HG03097 (cell line): ENCODE measurements around the gene PRMT7.
A peak's percentile ranks its signal among the peaks of the same experiment; 100 is the strongest.

Experiments
- ATAC-seq: cut with Tn5 transposase; IDR thresholded peaks from one replicate; pipeline ENCODE4 v1.9.1; 2021; ENCODE audit not compliant: unreplicated experiment, low FRiP score

PRMT7 gene

GRCh38 chr16:68345958-68346635 is 35.3 kb downstream of the PRMT7 start:
- no peak for ATAC-seq

GRCh38 chr16:68346892-68347480 is 36.2 kb downstream of the PRMT7 start:
- no peak for ATAC-seq

- ATAC-seq: no peak
Measured at GRCh38 chr16:68347605-68348004, 36.8 kb downstream of the PRMT7 start.

DNA sequence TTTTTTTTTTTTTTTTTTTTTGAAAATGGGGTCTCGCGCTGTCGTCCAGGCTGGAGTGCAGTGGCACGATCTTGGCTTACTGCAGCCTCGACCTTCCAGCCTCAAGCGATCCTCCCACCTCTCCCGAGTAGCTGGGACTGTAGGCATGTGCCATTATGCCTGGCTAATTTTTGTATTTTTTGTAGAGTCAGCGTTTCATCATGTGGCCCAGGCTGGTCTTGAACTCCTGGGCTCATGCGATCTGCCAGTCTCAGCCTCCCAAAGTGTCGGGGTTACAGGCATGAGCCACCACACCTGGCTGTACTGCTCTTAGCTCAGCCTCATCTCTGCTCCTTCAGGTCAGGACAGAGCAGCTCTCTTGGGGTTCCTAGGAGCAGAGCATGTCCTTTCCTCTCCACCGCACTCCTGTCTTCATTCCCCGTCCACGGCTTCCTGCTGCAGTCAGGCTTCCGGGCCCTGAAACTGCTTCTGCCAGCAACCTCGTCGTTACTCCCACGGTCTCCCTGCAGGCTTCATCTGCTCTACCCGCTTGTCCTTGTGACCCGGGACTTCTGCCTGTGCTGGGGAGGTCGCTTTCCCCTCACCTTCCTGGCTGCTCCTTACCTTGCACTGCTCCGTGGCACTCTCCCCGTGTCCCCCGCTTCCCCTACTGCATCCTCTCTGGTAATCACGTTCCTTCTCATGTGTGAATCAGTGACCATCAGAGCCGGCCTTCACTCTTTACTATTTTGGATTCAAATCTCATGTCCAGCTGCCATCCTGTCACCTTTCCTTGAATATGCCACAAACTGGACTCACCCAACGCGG is 38.0 kb downstream of the PRMT7 start:
- no peak for ATAC-seq

DNA sequence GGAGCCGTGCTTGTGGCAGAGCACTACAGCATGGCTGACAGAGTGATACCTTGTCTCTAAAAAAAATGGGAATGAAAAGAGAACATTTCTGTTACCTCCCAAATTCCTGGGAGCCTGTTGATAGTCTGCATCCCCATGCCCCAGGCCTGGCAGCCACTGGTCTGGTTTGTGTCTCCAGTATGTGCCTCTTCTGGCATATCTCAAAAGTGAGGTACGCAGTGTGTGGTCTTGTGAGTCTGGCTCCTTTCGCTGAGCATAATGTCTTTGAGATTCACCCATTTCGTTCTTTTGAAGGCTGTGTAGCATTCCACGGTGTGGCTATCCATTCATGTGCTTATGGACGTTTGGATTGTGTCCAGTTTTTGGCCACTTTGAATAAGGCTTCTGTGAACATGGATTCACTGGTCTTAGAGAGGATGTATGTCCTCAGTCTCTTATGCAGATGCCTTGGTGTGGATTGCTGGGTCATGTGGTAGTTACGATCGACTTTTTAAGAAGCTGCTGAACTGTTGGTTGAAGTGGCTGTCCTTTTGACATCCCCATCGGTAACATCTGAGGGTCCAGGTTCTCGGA is 39.1 kb downstream of the PRMT7 start:
- ATAC-seq: no peak

DNA sequence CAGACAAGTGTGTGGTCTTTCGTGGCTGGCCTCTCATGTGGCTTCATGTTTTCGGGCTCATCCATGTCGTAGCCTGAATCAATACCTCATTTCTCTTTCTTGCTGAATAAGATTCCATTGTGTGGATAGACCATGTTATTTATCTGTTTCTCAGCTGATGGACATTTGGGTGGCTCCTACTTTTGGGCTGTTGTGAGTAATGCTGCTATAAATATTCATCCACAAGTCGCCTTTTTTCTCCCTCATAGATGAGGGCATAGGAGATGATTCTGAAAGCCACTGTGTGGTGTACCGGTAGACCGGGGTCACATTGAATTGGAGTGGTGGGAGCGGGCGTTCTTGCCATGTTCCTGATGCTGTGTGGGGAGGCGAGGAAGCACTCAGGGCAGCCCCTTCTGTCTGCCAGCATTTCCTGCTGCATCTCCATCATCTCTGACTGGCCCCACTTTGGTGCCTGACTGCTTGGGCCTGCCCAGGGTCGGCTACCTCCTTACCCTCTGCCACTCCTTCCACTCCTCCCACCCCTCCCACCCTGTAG is 40.1 kb downstream of the PRMT7 start:
- ATAC-seq: no peak

- no peak for ATAC-seq
Measured at GRCh38 chr16:68351463-68351862, 40.6 kb downstream of the PRMT7 start.

DNA sequence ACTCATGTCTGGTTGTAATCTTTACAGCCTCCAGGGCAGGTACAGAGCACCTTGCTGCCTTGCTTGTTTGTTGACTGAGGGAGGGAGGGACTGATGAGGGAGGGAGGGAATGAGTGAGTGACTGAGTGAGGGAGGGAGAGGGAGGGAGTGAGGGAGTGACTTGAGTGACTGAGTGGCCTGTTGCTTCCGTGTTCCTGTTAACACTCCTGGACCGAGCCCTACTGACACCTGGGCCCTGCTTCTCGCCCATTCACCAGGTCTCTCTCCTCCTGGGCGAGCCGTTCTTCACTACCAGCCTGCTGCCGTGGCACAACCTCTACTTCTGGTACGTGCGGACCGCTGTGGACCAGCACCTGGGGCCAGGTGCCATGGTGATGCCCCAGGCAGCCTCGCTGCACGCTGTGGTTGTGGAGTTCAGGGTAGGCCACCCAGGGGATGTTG is 41.2 kb downstream of the PRMT7 start:
- no peak for ATAC-seq

- no peak for ATAC-seq
Measured at GRCh38 chr16:68353366-68353765, 42.5 kb downstream of the PRMT7 start.

- ATAC-seq: no peak
Measured at GRCh38 chr16:68354816-68355215, 44.0 kb downstream of the PRMT7 start.

DNA sequence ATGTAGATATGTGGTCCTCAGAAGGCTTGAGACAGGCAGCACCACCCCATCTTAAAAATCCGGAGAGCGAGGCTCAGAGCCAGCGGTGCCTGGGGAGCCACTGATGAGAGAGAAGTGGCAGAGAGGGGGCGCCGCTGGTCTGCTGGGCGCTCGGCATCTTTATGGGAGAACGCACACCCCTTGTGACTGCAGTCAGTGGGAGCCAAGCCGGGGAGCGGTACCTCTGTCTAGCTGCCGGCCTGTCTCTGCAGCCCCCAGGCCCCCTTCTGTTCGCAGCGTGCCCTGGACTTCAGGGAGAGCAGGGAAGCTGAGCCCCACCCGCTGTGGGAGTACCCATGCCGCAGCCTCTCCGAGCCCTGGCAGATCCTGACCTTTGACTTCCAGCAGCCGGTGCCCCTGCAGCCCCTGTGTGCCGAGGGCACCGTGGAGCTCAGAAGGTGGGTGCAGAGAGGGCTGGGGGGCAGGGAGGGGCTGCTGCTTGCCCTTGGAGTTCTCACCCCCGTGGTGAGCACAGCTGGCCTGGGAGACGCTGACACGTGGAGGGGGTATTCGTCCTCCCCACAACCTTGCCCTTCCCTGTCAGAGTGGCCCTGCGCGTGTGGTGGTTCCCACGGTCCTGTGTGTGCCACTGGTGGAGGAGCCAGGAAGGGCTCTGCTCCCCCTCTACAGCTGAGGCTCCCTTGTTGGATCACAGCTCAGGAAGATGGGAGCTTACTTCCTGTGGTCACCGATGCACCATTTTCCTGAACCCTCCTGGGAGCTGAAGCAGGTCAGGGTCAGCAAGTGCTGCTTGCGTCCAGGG is 44.8 kb downstream of the PRMT7 start:
- ATAC-seq: peak; percentile 7

- peak; percentile 68 for ATAC-seq
Measured at GRCh38 chr16:68356249-68356918, 45.6 kb downstream of the PRMT7 start.

- ATAC-seq: no peak
Measured at GRCh38 chr16:68356919-68357286, 46.1 kb downstream of the PRMT7 start.

DNA sequence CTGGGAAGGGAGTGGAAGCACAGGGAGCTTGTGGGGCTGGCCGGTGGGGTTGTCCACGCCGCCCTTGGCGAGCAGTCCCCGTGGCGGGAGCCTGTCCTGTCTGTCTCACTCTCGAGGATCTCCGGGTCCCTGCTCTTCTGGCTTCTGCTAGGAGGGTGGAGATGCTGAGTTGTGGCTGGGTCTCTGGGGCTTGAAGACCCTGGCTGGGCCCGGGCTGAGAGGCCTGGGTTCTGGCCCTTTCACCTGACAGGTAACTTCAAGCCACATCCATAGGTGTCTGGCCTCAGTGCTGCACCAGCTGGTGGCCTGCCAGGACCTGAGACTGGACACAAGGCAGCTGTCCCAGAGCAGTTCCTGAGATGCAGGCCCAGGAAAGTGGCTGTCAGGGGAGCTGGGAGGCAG is 46.7 kb downstream of the PRMT7 start:
- ATAC-seq: no peak

GRCh38 chr16:68357923-68358322 is 47.1 kb downstream of the PRMT7 start:
- no peak for ATAC-seq

DNA sequence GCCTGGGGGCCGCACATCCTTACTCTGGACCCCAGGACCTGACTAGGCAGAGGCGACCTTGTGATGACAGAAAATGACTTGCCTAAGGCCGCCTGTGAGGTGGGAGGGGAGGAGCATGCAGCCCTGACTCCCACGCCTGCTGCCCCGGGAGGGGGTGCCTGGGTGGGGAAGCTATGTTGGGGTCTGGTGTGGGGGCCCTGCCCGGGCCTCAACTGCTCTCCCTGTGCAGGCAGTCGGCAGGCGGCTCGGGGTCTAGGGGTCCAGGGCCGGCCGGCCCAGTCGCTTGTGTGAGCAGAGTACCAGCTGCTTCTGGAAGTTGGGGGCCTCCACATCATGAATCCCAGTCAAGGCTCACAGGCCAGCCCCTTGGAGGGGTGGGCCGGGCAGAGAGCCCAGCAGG is 48.1 kb downstream of the PRMT7 start:
- ATAC-seq: no peak

GRCh38 chr16:68359398-68360191 is 48.8 kb downstream of the PRMT7 start:
- ATAC-seq: no peak

- no peak for ATAC-seq
Measured at GRCh38 chr16:68360547-68360946, 49.7 kb downstream of the PRMT7 start.

DNA sequence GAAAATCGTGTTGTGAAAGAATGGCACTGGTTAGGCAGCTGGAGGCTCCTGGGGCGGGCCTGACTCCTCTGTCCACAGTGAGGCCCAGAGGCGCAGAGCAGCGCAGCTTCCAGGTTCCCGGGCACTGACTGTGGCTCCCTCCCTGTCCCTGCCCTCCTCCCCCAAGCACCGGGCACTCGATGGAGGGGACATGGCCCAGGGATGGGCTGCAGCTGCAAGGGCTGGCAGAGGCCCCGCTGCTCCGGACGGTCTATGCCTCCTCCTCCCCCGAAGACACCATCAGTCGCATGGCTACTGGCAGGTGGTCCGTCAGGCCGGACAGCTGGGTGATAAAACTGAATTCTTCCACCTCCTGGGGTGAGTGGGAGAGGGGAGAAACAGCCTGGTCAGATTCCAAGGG is 50.1 kb downstream of the PRMT7 start:
- no peak for ATAC-seq
